ENCODE measurements around the gene IL3RA.
"Not testable (repeated sequence)": the region's sequence is repeated elsewhere in the genome, so short reads cannot be mapped to it uniquely, and the experiment has no call there.

Gene IL3RA

DNA sequence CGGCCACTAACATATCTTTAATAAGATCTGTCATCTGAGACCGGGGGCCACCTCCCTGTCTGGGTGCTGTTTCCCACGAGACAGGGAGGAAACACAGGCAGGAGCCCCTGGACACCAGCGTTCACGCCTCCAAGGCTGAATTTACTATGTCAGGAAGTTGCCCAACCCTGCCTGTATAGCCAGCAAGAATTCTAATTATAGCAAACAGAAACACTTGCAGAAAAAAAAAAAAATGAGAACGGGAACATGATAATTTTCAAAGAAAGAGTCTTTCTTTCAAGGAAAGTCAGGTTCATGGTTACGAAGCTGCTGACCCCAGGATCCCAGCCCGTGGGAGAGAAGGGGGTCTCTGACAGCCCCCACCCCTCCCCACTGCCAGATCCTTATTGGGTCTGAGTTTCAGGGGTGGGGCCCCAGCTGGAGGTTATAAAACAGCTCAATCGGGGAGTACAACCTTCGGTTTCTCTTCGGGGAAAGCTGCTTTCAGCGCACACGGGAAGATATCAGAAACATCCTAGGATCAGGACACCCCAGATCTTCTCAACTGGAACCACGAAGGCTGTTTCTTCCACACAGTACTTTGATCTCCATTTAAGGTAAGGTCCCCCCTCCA lies at the start of gene IL3RA:
Gene IL3RA, plus strand, starts transcription at position 455 of the 613 bp plus-strand sequence. CDS start 4,981 bp downstream, outside the sequence.
- DNase-seq = no peak

DNA sequence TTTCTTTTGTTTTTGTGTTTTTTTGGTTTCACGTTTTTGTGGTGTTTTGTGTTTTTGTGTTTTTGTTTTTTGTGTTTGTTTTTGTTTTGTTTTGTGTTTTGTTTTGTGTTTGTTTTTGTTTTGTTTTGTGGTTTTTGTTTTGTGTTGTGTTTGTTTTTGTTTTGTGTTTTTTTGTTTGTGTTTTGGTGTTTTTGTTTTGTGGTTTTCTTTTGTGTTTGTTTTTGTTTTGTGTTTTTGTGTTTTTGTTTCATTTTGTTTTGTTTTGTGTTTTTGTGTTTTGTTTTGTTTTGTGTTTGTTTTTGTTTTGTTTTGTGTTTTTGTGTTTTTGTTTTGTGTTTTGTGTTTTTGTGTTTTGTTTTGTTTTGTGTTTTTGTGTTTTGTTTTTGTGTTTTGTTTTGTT lies 47.0 kb upstream of the IL3RA start:
- DNase-seq = no peak

DNA sequence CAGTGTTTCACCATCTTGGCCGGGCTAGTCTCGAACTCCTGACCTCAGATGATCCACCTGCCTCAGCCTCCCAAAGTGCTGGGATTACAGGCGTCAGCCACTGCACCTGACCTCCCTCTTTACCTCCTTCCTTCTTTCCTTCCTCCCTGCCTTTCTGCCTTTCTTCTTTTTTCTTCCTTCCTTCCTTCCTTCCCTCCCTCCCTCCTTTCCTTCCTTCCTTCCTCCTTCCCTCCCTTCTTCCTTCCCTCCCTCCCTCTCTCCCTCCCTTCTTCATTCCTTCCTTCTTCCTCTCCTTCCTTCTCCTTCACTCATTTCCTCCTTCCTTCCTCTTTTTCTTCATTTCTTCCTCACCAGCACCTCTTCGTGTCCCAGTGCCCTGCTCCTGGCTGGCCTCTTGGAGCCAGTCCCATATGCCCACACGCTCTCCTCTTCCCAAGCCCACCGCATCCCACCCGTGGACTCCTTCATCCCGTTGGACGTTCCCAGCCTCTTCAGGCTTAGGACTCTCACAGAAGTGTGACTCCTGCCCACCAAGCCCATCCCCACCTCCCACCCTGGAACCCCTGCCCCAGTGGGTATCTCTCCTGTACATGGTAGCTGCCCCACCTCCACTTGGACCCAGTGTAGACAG lies 45.4 kb upstream of the IL3RA start:
- DNase-seq = no peak

DNA sequence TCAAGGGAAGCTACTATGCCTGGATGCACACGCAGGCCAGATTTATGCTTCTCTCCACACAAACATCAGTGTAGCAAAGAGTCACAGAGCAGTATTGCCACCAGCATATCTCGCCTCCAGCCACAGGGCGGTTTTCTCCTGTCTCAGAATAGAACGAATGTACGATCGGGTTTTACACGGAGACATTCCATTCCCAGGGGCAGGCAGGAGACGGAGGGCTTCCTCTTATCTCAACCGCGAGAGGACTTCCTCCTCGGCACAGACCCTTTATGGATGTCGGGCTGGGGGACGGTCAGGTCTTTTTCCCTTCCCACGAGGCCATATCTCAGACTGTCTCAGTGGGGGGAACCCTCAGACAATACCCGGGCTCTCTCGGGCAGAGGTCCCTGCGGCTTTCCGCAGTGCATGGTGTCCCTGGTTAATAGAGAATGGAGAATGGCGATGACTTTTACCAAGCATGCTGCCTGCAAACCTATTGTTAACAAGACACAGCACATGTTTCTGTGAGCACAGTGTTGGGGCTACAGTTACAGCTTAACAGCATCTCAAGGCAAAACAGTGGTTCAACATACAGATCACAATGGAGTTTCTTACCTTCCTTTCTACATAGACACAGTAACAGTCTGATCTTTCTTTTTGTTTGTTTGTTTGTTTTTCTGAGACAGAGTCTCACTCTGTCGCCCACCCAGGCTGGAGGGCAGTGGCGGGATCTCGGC lies 43.9 kb upstream of the IL3RA start:
- no peak for DNase-seq

DNA sequence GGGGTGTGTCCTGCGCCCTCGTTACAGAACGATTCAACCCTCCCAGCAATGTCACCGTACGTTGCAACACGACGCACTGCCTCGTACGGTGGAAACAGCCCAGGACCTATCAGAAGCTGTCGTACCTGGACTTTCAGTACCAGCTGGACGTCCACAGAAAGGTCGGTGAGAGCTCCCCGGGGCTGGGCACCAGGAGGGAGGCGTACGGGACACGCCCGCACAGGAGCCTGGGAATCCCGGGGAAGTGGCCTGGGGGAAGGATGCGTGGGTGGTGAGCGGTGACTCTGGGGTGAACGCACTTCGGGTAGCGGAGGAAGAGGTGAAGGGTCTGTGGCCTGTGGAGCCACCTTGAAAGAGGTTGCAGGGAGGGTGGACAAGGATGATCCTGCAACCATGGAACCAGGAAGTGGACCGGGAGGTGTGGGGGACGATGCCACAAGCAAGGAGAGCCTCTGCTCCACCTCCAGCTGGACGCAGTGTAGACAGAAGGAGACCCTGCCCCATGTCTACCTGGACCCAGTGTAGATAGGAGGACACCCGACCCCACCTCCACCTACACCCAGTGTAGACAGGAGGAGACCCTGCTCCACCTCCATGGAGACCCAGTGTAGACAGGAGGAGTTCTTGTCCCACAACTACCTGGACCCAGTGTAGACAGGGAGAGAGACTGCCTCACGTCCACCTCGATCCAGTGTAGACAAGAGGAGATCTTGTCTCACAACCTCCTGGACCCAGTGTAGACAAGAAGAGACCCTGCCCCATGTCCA lies 42.1 kb upstream of the IL3RA start:
- DNase-seq = no peak

DNA sequence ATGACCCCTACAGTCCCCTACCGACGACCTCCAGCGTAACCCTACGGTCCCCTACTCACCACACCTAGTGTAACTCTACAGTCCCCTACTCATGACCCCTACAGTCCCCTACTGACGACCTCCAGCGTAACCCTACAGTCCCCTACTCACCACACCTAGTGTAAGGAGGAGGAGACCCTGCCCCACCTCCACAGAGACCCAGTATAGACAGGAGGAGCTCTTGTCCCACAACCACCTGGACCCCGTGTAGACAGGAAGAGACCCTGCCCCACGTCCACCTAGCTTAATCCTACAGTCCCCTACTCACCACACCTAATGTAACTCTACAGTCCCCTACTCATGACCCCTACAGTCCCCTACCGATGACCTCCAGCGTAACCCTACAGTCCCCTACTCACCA lies 41.0 kb upstream of the IL3RA start:
- no peak for DNase-seq

DNA sequence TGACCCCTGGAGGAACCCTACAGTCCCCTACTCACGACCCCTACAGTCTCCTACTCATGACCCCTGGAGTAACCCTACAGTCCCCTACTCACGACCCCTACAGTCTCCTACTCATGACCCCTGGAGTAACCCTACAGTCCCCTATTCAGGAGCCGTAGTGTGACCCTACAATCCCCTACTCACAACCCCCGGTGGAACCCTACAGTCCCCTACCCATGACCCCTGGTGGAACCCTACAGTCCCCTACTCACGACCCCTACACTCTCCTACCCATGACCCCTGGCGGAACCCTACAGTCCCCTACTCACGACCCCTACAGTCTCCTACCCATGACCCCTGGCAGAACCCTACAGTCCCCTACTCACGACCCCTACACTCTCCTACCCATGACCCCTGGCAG lies 39.0 kb upstream of the IL3RA start:
- DNase-seq = not testable (repeated sequence)

DNA sequence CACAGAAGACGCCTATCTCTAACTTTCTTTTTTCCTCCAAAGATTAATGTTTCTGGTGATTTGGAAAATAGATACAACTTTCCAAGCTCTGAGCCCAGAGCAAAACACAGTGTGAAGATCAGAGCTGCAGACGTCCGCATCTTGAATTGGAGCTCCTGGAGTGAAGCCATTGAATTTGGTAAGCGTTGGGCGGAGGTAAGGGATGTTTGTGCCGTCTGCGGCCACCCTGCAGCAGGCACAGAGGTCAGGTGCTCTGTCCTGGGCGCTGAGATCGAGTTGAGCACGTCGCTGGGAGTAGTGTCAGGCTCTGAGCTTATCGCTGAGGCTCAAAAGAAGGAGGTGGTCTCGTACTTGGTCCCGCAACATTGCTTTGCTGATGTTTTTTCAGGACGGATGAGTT lies 36.1 kb upstream of the IL3RA start:
- DNase-seq = no peak

DNA sequence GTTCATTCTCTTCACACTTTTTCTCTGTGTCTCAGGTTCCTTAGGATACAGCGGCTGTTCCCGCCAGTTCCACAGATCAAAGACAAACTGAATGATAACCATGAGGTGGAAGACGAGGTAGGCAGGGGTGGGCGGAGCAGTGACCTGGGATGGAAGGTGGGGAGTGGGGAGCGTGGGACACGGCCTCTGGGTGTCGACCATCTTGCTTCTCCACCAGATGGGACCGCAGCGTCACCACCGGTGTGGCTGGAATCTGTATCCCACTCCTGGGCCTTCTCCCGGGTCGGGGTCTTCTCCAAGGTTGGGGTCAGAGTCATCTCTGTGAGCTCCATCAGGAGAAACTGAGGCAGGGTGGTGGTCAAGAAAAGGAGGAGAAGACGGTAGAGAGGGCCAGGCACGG lies 31.2 kb upstream of the IL3RA start:
- no peak for DNase-seq

DNA sequence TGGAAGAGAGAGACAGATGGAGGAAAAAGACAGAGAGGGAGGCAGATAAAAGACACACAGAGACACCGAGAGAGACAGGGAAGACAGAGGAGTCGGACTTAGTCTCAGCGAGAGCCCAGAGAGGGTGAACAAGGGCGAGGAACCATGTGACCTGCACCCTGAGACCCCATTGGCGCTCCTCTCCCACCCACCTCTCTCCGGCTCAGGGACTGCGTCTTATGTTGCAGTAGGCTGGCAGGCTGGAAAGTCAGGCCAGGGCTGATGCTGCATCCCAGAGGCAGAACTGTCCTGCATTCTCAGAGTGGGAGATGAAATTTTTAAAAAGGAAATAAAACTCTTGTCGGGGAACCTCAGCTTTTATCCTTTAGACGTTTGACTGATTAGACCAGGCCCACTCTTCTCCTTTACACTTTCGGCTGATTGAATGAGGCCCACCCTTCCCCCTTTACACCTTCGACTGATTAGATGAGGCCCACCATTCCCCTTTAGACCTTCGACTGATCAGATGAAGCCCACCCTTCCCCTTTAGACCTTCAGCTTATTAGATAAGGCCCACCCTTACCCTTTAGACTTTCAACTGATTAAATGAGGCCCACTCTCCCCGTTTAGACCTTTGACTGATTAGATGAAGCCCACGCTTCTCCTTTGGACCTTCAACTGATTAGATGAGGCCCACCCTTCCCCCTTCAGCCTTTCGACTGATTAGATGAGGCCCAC lies 29.5 kb upstream of the IL3RA start:
- no peak for DNase-seq

DNA sequence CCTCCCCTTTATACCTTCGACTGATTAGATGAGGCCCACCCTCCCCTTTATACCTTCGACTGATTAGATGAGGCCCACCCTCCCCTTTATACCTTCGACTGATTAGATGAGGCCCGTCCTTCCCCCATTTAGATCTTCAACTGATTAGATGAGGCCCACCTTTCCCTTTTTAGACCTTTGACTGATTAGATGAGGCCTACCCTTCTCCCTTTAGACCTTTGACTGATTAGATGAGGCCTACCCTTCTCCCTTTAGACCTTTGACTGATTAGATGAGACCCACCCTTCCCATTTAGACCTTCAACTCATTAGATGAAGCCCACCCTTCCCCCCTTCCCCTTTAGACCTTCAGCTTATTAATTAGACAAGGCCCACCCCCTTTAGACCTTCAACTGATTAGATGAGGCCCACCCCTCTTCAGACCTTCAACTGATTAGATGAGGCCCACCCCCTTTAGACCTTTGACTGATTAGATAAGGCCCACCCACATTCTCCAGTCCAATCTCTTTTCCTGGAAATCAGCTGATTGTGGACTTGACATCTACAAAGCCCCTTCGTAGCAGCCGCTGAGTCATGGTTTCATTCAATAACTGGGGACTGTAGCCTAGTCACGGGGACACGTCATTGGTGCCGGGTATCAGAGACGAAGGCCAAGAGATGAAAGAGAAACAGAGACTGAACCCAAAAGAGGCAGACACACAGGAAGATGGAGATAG lies 28.8 kb upstream of the IL3RA start:
- DNase-seq = no peak

DNA sequence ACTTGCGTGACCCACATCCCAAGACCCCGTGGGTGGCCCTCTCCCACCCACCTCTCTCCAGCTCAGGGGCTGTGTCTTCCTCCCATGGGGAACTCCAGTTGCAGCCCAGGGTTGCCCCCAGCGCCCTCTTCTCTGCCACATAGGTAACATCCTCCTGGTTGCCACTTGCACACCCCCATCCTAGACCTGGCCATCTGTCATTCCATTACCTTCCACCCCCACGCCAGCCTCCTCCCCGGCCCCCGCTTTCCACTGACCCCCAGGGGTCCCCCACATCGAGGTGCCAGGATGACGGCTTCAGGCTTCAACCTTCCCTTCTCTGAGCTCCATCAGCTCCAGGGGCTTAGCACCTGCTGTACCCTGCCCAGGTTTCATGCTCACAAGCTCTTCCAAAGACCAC lies 28.1 kb upstream of the IL3RA start:
- DNase-seq = no peak

DNA sequence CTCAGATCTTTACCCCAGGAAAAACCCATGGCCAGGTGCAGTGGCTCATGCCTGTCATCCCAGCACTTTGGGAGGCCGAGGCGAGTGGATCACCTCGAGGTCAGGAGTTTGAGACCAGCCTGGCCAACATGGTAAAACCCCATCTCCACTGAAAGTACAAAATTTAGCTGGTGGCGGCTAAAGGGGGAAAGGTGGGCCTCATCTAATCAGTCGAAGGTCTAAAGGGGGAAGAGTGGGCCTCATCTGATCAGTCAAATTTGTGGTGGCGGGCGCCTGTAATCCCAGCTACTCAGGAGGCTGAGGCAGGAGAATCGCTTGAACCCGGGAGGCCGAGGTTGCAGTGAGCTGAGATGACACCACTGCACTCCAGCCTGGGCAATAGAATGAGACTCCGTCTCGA lies 27.7 kb upstream of the IL3RA start:
- DNase-seq = not testable (repeated sequence)

DNA sequence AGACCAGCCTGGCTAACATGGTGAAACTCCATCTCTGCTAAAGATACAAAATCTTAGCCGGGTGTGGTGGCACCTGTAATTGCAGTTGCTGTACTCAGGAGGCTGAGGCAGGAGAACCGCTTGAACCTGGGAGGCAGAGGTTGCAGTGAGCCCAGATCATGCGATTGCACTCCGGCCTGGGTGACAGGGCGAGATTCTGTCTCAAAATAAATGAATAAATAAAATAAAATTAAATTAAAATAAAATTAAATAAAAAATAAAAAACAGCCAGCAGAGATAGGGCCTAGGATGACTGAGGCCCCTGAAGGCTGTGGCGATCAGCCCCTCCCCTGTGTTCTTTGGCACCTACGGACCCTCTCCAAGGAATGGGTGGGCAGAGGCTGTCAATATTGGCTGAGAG lies 22.8 kb upstream of the IL3RA start:
- DNase-seq = no peak

DNA sequence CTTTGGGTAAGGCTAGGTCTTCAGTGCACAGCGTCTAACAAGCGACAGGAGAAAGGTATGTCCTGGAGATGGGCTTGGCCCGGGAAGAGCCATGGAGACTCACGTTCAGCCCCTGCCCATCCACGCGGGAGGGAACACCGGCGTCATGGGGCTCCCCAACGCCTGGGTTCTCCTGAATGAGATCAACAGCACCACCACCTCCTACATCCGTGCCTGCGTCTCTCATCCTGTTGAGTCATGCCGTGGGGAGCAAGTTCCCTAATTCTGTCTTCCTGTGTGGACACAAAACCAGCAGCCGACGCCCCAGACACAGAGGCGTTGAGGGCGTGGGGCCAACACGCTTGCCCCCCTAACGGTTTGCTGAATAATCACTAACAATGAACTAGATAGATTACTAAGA lies 20.1 kb upstream of the IL3RA start:
- DNase-seq = no peak

DNA sequence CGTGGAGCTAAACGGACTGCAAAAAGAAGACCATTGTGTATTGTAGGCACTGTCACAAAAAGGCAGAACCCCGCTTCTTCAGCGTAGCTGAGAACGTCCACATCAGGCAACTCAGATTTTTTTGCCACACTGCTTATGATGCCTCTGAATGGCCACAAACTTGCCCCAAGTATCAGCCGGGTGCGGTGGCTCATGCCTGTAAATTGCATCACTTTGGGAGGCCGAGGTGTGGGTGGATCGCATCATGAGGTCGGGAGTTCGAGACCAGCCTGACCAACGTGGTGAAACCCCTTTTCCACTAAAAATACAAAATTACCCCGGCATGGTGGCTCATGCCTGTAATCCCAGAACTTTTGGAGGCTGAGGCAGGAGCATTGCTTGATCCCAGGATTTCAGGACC lies 14.9 kb upstream of the IL3RA start:
- no peak for DNase-seq

DNA sequence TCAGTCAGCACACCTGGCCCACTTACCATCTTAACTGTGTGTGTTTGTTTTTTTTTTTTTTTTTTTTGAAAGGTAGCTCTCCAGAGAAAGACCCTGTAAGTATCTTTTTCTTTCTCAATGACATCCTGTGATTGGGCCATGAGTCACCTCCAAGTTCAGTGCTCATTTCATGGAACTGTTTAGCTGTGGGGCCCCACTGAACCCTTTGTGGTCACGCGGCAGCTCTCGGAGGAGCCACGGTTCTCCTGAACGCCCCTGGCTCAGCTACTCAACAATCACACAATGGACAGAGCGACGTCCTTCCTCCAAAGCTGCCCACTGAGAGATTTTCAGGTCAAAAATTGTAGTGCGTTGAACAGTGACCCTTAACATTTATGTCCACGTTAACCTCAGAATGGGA lies 14.2 kb upstream of the IL3RA start:
- no peak for DNase-seq

DNA sequence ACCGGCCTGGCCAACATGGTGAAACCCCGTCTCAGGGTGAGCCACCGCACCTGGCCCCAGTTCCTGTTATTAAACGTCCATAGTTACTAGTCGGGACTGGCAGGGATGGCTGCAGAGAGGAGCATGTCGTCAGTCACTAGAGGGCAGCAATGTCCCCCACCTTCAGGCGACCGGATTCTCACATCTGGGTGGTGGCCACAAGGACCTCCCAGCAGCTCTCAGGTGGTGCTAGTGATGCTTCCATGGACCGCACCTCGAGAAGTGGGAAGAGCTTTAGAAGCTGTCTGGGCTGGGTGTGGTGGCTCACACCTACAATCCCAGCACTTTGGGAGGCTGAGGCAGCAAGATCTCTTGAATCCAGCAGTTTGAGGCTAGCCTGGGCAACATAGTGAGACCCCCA lies 13.3 kb upstream of the IL3RA start:
- DNase-seq = peak in 1 of 2 experiments; percentile 34

DNA sequence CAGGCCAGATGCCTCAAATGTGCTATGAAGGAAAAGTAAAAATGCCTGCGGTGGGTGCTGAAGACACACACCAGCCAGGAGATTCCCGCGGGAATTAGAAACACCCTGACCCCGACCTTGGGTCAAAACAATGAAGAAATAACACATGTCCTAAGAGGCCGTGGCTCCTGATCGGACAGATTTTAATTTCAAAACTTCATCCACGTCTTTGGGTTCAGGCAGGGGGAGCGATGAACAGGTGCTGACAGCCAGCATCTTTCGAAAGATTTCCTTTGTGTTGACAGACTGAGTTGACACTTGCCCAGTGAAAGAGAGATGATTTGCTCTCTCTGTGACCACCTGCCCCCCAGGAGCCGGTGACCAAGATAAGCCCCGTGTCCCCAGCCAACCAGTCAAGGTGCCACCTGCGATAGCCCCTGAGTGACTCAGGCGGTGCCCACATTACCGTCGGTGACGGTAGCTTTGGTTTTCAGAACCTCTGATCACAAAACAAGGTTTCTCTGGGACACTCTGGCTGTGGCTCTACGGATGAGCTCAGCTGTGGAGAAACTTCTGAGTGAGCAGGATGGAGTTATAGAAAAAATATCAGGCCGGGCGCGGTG lies 11.0 kb upstream of the IL3RA start:
- no peak for DNase-seq

DNA sequence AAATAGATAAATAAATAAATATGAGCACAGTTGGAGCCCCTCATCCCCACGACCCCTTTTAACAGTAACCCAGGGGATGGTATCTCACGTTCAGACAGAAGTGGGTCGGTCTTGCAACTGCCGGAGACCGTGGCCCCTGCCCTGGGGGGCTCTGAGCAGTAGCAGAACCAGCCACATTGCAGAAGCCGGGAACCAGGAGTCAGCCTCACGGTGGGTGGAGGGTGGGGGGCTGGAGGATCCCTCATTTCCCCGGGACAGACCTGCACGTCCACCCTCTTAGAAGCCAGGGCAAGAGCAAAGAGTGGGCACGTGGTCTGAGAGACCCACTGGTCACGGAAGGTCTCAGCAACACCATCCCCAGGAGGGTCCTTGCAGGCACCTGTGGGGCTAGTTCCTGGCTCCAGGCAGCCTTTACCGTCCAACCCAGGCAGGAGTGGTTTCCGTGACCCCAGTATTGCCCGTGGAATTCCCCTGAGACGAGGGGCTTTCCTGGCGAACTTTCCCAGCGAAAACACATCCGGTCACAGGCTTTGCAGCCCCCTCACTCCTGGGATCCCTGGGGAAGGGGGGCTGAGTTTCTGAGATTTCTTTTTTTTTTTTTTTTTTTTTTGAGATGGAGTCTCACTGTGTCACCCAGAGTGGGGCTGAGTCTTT lies 8.8 kb upstream of the IL3RA start:
- DNase-seq = no peak

DNA sequence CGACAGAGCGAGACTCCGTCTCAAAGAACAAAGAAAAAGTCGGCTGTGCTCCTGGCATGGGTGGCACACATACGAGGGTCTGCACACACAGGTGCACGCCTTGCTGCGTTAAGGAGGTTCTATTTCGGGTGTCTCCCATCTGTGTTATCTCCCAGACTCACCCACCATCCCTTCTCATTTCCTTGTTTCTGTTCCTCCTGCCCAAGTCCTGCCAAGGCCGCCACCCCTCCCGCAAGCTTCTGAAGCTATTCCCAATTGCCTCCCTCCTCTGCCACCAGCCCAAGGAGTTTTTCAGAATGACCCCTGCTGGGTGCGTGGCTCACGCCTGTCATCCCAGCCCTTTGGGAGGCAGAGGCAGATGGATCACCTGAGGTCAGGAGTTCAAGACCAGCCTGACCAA lies 6.0 kb upstream of the IL3RA start:
- no peak for DNase-seq
